Left kidney (tissue), 2 donors: ENCODE data around the gene FGF2. TPM values are rescaled to one million over a fixed set of nuclear protein-coding genes. Genes with fewer than 3 reads are reported as not detected.
A peak's percentile ranks its signal among the peaks of the same experiment; 100 is the strongest.
"Not testable (repeated sequence)": the region's sequence is repeated elsewhere in the genome, so short reads cannot be mapped to it uniquely, and the experiment has no call there.

Source experiments
- DNase-seq: peaks from one replicate; pipeline ENCODE4 v3.0.0-alpha.2; 2013
- polyA plus RNA-seq: library from polyadenylated mRNA; unstranded; fragments of 120-200 nt; gene quantifications from one replicate; pipeline ENCODE4 v1.2.1, GENCODE V29; 2013; ENCODE audit not compliant: insufficient read length

FGF2 gene
- polyA plus RNA-seq, 1 donor: 9.4 TPM

DNA sequence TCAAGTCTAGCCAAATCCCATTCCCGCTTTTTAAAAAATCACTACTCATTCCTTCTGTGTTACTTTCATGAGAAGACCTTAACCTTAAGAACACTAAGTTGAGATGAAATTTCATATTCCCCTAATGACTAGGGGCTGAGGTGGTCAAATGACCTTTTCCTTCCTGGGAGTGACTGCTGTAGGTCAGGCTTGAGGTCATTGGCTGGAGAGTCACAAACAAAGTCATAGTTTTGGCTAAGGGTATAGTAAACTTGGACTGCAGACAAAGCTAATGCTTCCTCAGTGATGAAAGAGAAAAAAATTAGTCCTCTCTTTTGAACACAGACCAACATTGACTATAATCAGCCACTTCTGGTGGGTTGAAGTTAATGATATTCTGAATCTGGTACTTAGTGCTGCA, 16.0 kb upstream of the FGF2 start:
- no peak for DNase-seq

DNA sequence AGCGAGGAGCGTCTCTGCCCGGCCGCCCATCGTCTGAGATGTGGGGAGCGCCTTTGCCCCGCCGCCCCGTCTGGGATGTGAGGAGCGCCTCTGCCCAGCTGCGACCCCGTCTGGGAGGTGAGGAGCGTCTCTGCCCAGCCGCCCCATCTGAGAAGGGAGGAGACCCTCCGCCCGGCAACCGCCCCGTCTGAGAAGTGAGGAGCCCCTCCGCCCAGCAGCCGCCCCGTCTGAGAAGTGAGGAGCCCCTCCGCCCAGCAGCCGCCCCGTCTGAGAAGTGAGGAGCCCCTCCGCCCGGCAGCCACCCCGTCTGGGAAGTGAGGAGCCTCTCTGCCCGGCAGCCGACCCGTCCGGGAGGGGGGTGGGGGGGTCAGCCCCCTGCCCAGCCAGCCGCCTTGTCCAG, 14.8 kb upstream of the FGF2 start:
- DNase-seq: not testable (repeated sequence)

DNA sequence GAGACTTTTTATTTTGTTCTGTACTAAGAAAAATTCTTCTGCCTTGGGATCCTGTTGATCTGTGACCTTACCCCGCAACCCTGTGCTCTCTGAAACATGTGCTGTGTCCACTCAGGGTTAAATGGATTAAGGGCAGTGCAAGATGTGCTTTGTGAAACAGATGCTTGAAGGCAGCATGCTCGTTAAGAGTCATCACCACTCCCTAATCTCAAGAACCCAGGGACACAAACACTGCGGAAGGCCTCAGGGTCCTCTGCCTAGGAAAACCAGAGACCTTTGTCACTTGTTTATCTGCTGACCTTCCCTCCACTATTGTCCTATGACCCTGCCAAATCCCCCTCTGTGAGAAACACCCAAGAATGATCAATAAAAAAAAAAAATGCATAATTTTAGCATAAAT, 13.8 kb upstream of the FGF2 start:
- DNase-seq: not testable (repeated sequence)

DNA sequence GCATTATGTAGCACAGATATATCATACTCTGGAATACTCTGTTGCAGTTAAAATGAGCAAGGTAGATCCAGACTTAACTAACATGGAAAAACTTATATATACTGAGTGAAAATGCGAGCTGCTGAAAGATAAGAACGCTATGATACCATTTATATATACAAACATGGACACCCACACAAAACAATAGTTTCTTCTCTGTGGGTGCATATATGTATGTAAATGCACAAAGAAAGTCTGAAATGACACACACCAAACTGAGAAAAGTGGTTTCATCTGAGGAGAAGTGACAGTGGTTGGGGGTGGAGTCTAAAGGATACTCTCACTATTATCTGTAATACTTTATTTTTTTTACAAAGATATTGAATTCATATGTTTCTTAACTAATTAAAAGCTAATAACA, 12.2 kb upstream of the FGF2 start:
- no peak for DNase-seq

DNA sequence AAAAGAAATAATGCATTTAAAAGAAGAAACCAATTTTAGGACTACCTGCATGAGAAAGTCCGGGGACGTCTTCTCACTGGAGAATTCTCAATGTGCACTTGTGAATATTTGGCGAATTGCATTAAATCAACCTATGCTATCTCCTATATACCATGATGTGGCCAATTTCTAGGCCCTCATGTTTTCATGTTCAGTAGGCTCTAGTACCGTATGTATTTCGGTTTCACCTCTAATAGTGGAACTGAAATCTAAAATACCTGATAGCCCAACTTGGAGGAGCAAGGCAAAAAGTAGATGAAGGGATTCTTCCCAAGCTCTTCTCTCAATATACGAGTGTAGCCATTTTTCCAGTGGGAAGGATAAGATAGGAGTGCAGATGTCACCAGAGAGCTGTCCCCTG, 11.4 kb upstream of the FGF2 start:
- no peak for DNase-seq

DNA sequence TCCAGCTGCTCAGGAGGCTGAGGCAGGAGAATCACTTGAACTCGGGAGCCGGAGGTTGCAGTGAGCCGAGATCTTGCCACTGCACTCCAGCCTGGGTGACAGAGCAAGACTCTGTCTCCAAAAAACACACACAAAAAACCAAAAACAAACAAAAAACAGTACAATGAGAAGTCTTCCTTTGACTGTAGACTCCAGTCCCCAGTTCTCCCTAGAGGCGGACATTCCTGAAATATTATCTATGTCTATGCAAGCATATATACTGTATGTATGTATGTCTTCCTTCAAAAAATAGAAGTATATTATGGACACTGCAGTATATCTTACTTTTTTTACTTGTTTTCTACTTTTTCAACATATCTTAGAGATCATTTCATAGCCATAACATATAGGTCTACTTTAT, 10.2 kb upstream of the FGF2 start:
- DNase-seq: no peak

DNA sequence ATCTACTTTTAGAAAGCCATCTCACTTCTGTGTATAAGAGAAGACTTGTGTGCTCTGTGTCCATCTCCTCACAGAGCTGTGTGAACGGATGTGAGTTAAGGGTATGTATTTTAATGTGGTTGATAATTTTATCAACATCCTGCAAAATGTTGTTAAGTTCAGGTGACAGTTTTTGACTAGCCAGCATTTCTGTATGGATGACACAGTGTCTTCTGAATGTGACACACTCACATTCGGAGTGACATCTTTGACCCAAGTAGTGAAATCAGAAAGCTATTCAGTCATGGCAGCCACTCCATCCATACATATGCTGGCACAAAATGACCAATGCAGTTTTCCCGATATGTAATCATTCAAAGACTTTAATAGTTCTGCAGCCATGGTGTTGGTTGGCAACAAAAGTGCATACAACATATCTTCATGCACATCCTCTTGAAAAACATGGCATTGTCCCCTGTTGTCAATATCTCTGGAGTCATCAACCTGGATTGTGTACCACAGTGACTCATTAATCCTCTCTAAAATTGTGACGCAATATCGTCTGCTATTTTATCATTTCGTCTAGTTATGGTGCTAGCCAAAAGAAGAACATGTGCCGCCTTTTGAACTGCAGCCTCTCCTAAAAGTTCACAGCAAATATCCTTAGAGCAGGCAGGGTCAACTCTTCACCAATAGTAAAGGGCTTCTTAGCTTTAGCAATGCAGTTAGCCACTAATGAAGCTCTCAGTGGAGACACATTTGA, 6.8 kb upstream of the FGF2 start:
- DNase-seq: no peak

DNA sequence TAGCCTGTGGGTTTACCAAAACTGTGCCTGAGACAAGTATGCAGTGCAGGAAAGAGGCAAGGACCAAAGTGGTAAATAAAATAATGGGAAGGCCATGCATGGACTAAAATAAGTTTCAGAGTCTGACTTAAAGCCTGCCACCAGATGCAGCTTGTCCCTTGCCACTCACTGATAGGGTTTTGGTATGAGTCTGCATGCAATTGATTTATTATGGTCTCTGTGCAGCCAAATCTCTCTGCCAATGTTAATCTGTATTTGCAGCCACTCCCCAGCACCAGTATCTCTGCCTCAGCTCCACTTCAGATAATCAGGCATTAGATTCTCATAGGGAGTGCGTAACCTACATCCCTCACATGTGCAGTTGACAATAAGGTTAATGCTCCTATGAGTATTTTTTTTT, 5.5 kb upstream of the FGF2 start:
- DNase-seq: no peak

DNA sequence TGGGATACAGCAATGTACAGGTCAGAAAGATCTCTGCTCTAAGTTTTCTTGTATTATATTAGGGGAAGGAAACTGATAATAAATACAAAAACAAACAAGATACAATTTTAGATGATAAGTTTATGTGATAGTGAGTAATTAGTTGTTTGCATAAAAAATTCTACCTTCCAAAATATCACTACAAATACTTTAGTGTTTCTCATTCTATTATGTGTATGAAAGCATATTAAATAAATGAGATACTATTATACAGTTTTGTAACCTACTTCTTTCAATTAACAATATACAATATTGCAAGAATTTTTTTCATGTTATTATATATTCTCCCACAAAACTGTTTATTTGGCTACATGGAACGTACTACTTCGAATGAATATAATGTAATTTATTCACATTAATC, 4.2 kb upstream of the FGF2 start:
- no peak for DNase-seq

DNA sequence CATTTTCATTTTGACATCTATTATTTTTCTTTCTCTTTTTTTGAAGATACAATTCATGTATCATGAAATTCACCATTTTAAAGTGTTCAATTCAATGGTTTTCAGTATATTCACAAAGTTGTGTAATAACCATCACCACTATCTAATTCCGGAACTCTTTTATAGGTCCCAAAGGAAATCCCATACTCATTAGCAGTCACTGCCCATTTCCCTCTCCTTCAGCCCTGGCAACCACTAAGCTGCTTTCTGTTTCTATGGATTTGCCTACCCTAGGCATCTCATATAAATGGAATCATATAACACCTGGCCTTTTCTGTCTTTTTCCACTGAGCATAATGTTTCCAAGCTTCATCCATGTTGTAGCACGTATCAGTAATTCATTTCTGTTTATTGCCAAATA, 3.2 kb upstream of the FGF2 start:
- DNase-seq: no peak

DNA sequence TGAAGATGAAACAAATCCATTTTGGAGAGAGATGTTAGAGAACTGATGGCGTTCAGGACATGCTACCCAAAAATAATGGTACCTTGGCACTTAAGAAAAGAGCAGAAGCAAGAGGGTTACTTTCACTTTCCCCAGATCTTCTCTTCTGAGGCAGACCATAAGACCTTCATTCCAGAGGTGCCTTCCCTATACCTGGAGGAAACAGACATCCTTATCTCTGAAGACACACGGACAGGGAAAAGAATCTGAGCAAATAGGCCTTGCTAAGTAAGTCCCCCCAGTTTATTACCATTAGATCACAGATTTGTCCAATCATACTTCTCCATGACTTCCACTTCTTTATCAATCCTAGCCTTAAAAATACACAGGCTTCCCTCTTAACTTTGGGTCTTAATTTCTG, 2.0 kb upstream of the FGF2 start:
- no peak for DNase-seq

DNA sequence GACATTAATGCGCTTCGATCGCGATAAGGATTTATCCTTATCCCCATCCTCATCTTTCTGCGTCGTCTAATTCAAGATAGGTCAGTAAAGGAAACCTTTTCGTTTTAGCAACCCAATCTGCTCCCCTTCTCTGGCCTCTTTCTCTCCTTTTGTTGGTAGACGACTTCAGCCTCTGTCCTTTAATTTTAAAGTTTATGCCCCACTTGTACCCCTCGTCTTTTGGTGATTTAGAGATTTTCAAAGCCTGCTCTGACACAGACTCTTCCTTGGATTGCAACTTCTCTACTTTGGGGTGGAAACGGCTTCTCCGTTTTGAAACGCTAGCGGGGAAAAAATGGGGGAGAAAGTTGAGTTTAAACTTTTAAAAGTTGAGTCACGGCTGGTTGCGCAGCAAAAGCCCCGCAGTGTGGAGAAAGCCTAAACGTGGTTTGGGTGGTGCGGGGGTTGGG, 528 bp upstream of the FGF2 start:
- peak; percentile 39 for DNase-seq

DNA sequence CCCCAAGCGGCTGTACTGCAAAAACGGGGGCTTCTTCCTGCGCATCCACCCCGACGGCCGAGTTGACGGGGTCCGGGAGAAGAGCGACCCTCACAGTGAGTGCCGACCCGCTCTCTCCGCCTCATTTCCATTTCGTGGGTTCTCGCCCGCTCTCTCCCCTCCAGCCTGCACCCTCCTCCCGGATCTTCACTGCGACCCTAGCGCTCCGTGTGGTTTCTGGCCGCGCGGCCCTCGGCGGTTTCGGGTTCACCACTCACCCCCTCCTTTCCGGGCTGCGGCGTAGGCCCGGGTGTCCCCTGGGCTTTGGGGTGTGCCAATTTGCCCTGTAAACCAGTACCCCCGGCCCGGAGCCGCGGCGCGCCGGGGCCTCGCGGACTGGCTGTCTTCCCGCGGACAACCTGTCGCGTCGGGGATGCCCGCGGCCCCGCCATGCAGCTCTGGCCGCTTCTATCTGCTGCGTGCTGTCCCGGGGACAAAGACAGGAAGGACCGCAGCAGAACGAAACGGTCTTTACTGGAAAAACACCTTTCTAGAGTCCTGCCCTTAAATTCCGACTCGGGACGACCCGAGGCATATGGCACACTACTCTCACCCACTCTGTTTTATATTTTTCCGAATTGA, 737 bp downstream of the FGF2 start:
- peak; percentile 49 for DNase-seq

DNA sequence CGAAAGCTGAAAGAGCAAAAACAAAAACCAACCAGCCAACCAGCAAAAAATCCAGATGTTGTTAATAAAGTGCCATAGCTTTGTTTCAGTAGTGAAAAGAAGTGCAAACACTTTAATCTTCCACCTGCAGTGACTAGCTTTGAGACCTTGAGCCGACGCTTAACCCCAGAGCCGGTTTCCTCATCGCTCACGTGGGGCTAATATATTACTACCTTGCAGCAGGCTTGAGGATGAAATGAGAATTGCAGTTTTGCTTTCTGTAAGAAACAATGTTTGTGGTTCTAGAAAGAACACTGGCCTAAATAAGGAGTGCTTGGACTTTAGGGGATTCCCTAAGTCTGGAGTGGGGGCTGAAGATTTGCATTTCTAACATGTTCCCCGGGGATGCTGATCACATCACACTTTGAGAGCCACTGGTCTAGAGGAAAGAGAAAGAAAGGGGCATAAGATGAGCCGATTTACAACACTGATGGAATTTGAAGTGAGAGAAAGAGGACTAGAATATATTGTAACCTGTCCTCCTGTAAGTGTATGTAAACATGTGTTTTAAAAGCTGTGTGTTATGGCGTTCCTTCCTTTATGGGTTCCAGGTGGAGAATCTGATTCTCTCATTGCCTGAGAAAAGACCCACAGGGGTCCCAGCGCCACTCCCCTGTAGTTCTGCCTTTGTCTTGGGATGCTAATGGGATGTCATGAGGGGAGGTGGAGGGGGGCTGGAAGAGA, 1.4 kb downstream of the FGF2 start:
- peak; percentile 57 for DNase-seq

DNA sequence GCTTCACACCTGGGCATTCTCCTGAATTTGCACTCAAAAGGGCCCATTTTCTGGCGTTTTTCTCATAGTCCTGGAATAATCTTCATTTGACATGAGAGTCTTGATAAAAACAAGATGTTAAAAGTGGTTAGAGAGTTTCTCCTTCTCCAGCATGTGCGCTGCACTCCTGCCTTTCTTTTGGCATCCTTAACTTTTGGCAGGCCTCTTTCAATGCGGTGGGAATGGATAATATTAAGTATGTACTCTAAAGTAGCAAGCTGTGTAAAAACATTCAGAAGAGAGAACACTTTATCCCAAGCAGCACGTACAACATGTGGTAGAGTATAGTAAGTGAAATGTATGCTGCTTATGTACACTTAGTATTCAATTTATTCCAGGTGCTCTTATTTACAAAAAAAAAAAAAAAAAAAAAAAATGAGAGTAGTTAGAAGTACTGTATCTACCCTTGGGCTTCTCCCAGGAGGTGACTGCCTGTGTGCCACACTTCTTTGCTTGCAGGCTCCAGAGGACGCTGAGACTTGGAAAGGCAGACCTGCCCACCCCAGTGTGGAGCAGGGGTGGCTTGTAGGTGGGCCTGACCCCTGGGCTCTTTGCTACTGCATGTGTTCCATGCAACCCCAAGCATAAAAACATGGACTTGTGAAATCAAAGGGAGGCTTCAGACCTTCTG, 3.9 kb downstream of the FGF2 start:
- DNase-seq: no peak

DNA sequence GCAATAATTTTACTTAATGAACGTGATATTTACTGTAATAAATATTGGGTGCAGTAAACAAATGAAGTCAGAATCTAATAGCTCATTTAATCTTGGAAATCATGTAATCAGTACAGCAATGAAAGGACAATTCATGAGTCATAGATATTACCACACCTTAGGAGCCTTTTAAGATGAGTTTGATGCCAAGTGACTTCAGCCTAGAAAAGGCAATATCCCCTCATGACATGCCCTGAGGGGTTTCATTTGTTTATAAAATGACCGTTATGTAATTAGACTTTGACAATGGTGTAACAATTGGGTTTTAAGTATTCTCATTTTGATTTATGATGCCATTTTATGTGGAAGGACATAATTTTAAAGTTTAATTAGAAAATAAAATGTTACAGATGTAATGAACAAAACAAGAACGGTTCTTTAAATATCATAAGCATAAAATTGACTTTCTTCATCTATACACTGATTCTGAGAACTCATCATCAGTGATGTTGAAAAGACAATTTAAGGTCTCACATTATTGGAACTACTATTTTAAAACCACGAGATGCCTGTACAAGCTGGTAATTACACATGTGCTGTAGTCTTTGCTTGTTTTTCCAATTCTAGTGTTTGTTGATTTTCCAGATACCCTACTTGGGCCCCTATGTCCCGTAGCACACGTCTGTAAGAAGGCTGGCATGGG, 5.0 kb downstream of the FGF2 start:
- DNase-seq: no peak

DNA sequence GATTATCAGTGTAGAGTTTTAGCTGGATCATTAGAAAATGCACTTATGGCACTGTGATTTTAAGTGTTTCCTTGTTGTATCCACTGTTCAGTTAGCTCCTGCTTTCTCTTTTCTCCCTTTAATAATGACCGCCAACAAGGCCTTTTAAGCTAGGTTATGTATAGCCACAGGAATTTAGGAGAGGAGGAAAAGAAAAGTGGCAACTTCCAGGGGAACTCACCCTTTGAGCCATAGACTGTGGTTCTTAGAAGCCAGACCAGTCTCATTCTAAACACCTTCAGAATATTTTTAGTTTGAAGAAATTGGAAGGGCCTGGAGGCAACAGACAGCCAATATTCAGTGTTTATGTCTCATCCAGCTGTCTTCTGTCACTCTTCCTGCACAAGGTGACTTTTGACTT, 6.1 kb downstream of the FGF2 start:
- DNase-seq: no peak

DNA sequence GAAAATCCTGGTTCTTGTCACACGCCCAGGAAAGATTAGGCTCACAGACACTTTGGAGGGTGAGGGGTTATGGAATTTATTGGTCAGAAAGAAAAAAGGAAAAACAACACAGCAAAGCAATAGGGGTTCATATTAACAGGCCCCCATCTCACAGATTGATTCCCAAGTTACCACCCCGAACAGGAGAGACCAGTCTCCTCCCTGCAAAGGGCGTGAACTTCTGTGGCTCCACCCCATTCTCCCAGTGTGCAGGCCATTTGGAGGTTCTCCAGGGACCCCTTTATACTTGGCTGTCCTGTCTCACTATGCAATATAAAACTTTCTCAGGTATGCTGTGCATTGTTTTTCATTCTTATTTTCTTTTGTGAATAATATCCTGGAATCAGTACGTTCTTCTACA, 7.4 kb downstream of the FGF2 start:
- no peak for DNase-seq

DNA sequence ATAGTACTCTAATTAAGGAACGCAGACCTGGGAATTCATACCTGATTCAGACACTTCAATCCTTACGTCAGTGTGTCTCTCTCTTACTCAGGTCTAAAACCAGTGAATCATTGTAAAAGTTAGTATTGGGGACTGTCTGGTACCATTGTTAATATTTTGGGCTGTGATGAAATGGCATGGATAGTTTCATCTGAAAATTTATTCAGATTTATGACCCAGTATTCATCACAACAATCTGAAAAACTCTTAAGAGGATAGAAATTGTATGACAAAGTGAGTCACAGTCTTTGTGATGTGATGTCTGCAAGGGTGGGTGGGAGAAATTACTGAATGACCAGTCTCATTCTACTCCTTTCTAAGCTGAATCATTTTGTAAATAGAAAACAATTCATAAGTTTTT, 10.3 kb downstream of the FGF2 start:
- DNase-seq: no peak

DNA sequence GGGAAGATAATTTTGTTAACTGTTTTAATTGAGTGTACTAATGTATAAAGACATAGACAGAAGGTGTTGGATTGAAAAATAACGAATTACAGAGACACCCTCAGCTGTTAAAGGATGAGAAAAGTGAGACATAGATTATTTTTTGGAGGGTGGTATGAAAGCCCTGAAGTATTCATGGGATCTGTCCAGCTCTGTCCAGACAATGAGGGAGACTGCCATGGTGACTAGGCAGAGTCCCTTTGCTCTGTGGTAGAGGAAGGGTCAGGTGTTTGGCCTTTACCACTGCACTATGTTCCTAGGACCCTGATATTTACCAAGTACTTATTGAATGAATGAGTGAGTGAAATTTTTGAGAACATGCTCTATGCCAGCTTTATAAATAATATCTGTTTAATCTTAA, 11.4 kb downstream of the FGF2 start:
- no peak for DNase-seq

DNA sequence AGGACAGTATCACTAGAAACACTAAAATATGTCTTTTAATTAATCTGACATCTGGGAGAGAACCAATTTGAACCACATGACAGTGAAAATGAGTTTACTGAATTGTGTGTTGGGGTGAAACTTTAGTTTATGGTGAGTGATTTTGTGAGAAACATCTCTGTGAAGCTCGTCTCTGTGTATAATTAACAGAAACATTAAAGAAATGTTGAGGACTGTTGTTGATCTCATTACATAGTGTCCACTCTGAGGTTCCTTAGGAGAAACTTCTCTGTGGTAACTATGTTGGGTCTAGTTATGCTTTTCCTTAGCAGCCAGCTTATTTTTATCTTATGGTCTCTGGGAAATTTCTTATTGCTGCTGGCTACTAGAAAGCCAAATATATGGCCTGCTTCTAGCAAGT, 15.8 kb downstream of the FGF2 start:
- no peak for DNase-seq

DNA sequence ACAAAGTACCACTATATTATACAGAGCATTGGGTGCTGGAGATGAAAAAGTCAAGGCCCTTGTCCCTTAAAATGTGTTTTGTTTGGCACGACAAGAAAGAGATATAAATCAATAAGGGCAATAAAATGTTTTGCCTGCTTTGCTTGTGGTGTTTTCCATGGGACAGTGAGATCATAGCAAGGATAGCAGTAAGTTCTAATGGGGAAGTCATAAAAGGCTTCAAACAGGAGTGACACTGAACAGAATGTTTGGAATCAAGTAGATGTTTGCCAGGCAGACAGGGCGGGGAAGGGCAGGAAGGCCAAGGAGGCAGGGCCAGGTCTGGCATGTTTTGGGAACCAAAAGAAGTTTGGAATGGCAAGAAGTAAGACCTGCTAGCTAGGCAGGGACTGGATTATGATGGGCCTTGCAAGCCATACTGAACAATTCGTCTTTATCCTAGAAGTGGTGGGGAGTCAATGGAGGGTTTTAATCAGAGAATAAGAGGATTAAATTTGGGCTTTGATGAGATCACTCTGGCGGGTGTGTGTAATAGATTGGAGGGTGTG, 16.4 kb downstream of the FGF2 start:
- no peak for DNase-seq
